ENCODE measurements around the gene PTPRR.

Gene PTPRR

DNA sequence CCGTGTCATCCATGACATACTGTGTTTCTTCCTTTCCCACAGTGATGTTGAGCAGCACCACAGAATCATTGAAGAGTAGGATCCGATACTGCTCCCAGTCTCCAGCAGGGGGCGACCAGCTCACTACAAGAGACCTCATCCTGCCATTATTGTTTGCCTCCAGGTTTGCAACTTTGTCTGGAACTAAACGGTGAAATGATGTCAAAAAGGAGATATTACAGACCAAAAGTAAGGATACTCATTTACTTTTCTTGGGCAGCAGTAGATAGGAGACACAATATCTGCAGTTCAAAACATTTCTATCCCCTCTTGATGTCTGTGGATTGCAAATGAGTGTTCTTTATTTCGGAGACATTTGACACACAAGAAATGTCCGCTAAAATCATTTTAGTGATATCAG, 330.5 kb downstream of the PTPRR start:
- DNase-seq: peak; percentile 45
